SH-SY5Y (cell line): ENCODE measurements around the gene C5orf24.

Experiments used
- GATA2 ChIP-seq: IDR thresholded peaks from 2 replicates; pipeline ENCODE4 v1.6.1; 2011; ENCODE audit warnings: mild to moderate bottlenecking, low read depth, low read length
- GATA3 ChIP-seq: IDR thresholded peaks from 2 replicates; pipeline ENCODE4 v1.6.1; 2011; ENCODE audit warnings: low read depth, mild to moderate bottlenecking, low read length, moderate library complexity

GRCh38 chr5:134845335-134845851 lies 375 bp upstream of the C5orf24 start:
- no peak for TF ChIP-seq GATA2
- TF ChIP-seq GATA3: no peak
